HFFc6 (cell line): ENCODE data around the gene PES1. TPM values are rescaled to one million over a fixed set of nuclear protein-coding genes. Genes with fewer than 3 reads are reported as not detected.
"Not testable (repeated sequence)": the region's sequence is repeated elsewhere in the genome, so short reads cannot be mapped to it uniquely, and the experiment has no call there.

ENCODE experiments used
- DNase-seq: peaks from one replicate; pipeline ENCODE4 v3.0.0-alpha.2; 2018
- H3K27ac Mint-ChIP-seq: 2 replicates; pipeline ENCODE4 v1.8.0; 2020; ENCODE audit warnings: mild to moderate bottlenecking, mixed read lengths
- H3K27me3 Mint-ChIP-seq: 2 replicates; pipeline ENCODE4 v1.8.0; 2021; ENCODE audit warnings: mild to moderate bottlenecking, moderate library complexity, mixed read lengths; ENCODE audit not compliant: insufficient read depth
- H3K36me3 Mint-ChIP-seq: 2 replicates; pipeline ENCODE4 v1.8.0; 2021; ENCODE audit warnings: low read depth, mixed read lengths
- H3K4me1 Mint-ChIP-seq: 2 replicates; pipeline ENCODE4 v1.8.0; 2020; ENCODE audit warnings: low read depth, mixed read lengths
- H3K4me3 Mint-ChIP-seq: 2 replicates; pipeline ENCODE4 v1.8.0; 2020; ENCODE audit warnings: mild to moderate bottlenecking, moderate library complexity, mixed read lengths
- H3K9me3 Mint-ChIP-seq: 2 replicates; pipeline ENCODE4 v1.8.0; 2020; ENCODE audit warnings: mild to moderate bottlenecking, mixed read lengths
- total RNA-seq, 6 experiments: library from RNA; stranded (reverse); fragmentation: NEBNext Ultra II Directional; extraction: Animal tissue kit (Norgen Biotek cat#: 25700); gene quantifications; 2 replicates in 1 of 6; 3 replicates in 5 of 6; pipeline ENCODE4 v1.2.3, GENCODE V29; 2021
- TF ChIP-seq, protein P1 (sequence below): fragments of 200-600 bp; sonication (generic); IDR thresholded peaks from 2 replicates; pipeline ENCODE4 v1.5.0; 2021; ENCODE audit warnings: antibody characterized with exemption, mild to moderate bottlenecking

Gene PES1
- total RNA-seq, 6 experiments from 2014 or later, result 81.8 to 110 (median 86.9) TPM

DNA sequence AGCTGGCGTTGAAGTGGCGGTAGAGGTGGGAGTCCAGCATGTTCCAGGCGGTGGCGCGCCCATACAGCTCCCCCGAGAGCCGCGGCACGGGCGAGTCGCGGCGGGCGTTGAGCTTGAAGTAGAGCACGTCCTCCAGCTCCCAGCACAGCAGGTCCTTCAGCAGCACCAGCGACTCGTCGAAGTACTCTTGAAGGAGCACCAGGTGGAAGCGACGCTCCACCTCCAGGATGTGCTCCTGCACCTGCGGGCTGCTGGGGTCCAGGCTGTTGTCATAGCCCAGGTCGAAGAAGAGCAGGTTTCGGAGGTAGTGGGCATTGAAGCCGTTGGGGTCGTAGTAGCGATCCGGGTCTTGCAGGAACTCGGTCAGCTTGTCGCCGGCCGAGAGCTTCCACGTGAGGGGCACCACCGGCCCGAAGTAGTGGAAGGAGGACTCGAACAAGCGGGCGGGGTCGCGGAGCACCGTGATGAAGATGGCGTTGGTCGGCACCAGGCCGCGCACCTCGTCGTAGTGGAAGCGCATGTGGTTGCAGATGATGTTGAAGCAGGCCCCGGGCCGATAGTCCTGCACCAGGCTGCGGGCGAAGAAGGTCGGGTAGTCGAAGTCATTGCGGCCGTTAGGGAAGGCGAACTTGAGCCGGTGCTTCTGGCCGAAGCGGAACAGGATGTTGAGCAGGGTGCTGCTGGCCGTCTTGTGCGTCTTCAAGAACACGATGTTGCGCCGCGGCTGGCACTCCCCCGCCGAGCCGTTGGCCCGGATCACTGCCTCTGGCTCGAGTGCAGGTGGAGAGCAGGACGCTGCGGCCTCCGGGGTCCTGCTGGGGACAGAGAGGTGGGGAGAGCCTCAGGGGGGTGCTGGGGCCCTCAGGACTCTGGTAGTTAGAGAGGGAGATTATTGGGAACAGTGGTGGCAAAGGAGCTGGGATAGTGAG, 36.2 kb downstream of the PES1 start:
- no peak for DNase-seq
- H3K27ac Mint-ChIP-seq, result no peak overlapping the region
- no peaks in the 10 kb centered on the region for H3K4me1 Mint-ChIP-seq
- no peaks in the 10 kb centered on the region for H3K9me3 Mint-ChIP-seq
- peaks cover 11% of the 10 kb centered on the region for H3K27me3 Mint-ChIP-seq
- TF ChIP-seq, protein P1, sequence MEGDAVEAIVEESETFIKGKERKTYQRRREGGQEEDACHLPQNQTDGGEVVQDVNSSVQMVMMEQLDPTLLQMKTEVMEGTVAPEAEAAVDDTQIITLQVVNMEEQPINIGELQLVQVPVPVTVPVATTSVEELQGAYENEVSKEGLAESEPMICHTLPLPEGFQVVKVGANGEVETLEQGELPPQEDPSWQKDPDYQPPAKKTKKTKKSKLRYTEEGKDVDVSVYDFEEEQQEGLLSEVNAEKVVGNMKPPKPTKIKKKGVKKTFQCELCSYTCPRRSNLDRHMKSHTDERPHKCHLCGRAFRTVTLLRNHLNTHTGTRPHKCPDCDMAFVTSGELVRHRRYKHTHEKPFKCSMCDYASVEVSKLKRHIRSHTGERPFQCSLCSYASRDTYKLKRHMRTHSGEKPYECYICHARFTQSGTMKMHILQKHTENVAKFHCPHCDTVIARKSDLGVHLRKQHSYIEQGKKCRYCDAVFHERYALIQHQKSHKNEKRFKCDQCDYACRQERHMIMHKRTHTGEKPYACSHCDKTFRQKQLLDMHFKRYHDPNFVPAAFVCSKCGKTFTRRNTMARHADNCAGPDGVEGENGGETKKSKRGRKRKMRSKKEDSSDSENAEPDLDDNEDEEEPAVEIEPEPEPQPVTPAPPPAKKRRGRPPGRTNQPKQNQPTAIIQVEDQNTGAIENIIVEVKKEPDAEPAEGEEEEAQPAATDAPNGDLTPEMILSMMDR, result no peak
- H3K36me3 Mint-ChIP-seq, result no peaks in the 10 kb centered on the region
- H3K4me3 Mint-ChIP-seq, result no peak overlapping the region

DNA sequence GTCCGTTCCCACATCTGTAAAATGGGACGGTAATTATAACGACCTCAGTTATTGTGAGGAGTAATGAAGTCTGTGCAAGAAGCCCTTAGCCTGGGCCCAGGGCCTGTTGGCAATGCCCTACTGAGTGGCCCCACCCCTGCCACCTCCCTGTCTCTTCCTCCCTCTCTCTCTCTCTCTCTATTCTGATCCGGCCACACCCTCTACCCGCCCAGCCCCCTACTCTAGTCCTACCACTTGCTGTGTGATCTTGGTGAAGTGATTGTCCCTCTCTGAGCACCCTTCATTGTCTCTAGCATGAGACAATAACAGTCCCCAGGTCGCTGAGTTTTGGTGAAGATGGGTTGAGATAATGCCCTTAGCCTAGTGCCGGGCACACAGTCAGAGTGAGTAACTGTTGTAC, 37.7 kb downstream of the PES1 start:
- H3K4me3 Mint-ChIP-seq, result no peak overlapping the region
- H3K4me1 Mint-ChIP-seq, result no peaks in the 10 kb centered on the region
- TF ChIP-seq, protein P1, result no peak
- no peak overlapping the region for H3K27ac Mint-ChIP-seq
- peaks cover 21% of the 10 kb centered on the region for H3K27me3 Mint-ChIP-seq
- H3K36me3 Mint-ChIP-seq, result no peaks in the 10 kb centered on the region
- no peak for DNase-seq
- no peaks in the 10 kb centered on the region for H3K9me3 Mint-ChIP-seq

DNA sequence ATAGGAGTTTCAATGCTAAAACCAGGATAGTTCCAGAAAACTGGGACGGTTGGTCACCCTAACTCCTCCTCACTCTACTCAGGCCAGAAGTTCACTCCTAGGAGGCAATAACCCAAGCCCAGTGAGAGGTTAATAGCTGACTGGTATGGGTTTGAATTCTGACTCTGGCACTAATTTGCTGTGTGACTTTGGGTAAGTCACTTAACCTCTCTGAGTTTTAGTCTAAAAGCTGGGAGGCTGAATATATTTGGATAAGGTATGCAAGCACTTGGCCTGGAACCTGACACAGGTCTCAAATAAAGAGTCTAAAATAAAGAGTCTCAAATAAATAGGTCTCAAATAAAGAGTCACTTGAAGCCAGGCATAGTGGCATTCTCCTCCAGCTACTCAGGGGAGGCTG, 39.0 kb downstream of the PES1 start:
- H3K4me1 Mint-ChIP-seq, result no peaks in the 10 kb centered on the region
- no peaks in the 10 kb centered on the region for H3K36me3 Mint-ChIP-seq
- H3K27ac Mint-ChIP-seq, result no peak overlapping the region
- no peaks in the 10 kb centered on the region for H3K9me3 Mint-ChIP-seq
- no peak overlapping the region for H3K4me3 Mint-ChIP-seq
- TF ChIP-seq, protein P1, result no peak
- H3K27me3 Mint-ChIP-seq, result peaks cover 34% of the 10 kb centered on the region
- no peak for DNase-seq

DNA sequence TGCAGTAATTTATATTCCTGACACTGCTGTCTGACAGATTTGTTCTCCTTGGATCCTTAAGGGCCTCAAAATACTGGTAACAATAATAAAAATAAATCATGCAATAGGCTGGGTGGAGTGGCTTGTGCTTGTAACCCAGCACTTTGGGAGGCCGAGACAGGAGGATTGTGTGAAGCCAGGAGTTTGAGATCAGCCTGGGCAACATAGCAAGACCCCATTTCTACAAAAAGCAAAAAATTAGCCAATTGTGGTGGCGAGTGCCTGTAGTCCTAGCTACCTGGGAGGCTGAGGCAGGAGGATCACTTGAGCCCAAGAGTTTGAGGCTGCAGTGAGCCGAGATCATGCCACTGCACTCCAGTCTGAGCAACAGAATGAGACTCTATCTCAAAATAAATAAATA, 39.9 kb downstream of the PES1 start:
- not testable (repeated sequence) for H3K36me3 Mint-ChIP-seq, DNase-seq, H3K4me3 Mint-ChIP-seq, H3K27ac Mint-ChIP-seq, H3K4me1 Mint-ChIP-seq, H3K9me3 Mint-ChIP-seq
- H3K27me3 Mint-ChIP-seq, result peaks cover 40% of the 10 kb centered on the region

DNA sequence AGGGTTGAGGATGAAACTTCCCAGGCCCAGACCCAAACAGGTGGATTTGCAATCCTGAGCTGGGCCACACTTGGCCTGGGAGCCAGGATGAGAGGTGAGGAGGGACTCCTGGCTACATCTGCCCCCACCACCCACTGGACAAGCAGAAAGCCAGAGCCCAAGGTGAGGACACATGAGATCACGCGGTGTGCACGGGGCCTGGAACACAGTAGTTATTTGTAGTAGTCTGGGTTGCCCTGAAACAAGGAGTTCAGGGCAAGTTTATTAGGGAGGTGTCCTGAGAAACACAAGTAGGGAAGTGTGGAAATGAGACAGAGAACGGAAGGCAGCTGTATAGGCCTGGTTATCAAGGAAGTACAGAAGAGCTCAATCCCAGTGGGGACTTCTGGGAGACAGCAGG, 44.5 kb downstream of the PES1 start:
- H3K36me3 Mint-ChIP-seq, result no peaks in the 10 kb centered on the region
- H3K4me1 Mint-ChIP-seq, result no peaks in the 10 kb centered on the region
- TF ChIP-seq, protein P1, result no peak
- no peak overlapping the region for H3K4me3 Mint-ChIP-seq
- no peak overlapping the region for H3K27ac Mint-ChIP-seq
- DNase-seq, result no peak
- H3K9me3 Mint-ChIP-seq, result no peaks in the 10 kb centered on the region
- H3K27me3 Mint-ChIP-seq, result peaks cover 55% of the 10 kb centered on the region

DNA sequence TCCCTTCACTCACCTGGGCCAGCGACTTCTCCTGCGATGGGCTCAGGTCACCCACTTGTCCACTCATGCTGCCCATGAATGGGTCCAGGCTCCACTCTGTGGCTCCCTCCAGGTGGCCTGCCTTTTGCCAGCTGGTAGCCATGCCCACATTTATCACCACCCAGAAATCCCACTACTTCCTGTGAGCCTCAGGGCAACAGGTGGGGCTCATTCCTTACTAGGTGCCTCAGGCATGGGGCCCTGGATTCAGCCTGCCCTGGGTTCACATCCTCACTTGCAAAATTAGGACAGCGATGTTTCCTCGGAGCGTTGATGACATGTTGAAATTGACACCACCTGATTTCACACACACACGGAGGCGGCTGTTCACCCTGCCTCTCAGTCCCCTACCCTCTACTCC, 45.1 kb downstream of the PES1 start, which contains the start of gene SEC14L6:
SEC14L6 (minus strand) TSS at position 126 of the 400 bp plus-strand sequence; CDS start at position 67, 59 bp downstream.
- H3K27me3 Mint-ChIP-seq, result peaks cover 56% of the 10 kb centered on the region
- TF ChIP-seq, protein P1, result no peak
- H3K4me1 Mint-ChIP-seq, result no peaks in the 10 kb centered on the region
- H3K4me3 Mint-ChIP-seq, result no peak within 1 kb of the TSS
- no peaks in the 10 kb centered on the region for H3K36me3 Mint-ChIP-seq
- no peak within 1 kb of the TSS for H3K27ac Mint-ChIP-seq
- H3K9me3 Mint-ChIP-seq, result no peaks in the 10 kb centered on the region
- DNase-seq, result no peak
